ENCODE data around the gene PLEKHM1.

Gene PLEKHM1

GRCh38 chr17:45427181-45427835 lies 63.2 kb downstream of the PLEKHM1 start:
- no peak for DNase-seq

GRCh38 chr17:45426561-45426960 lies 64.0 kb downstream of the PLEKHM1 start:
- no peak for DNase-seq

GRCh38 chr17:45425984-45426413 lies 64.5 kb downstream of the PLEKHM1 start:
- no peak for DNase-seq

GRCh38 chr17:45425125-45425983 lies 65.2 kb downstream of the PLEKHM1 start:
- DNase-seq, result no peak

- no peak for DNase-seq
Observed at GRCh38 chr17:45424769-45425124, 65.8 kb downstream of the PLEKHM1 start.

- no peak for DNase-seq
Observed at GRCh38 chr17:45423975-45424335, 66.6 kb downstream of the PLEKHM1 start.

- DNase-seq, result no peak
Observed at GRCh38 chr17:45423304-45423974, 67.1 kb downstream of the PLEKHM1 start.

- DNase-seq, result peak; percentile 15
Observed at GRCh38 chr17:45414990-45415881, 75.3 kb downstream of the PLEKHM1 start.

GRCh38 chr17:45413498-45413923 lies 77.0 kb downstream of the PLEKHM1 start:
- peak; percentile 23 for DNase-seq

- DNase-seq, result no peak
Observed at GRCh38 chr17:45411348-45412105, 79.0 kb downstream of the PLEKHM1 start.

GRCh38 chr17:45410144-45411091 lies 80.1 kb downstream of the PLEKHM1 start:
- DNase-seq, result no peak

- no peak for DNase-seq
Observed at GRCh38 chr17:45409659-45410076, 80.9 kb downstream of the PLEKHM1 start.

GRCh38 chr17:45408611-45409421 lies 81.7 kb downstream of the PLEKHM1 start:
- DNase-seq, result no peak

GRCh38 chr17:45406107-45406506 lies 84.4 kb downstream of the PLEKHM1 start:
- no peak for DNase-seq

GRCh38 chr17:45405250-45406086 lies 85.1 kb downstream of the PLEKHM1 start:
- no peak for DNase-seq

- no peak for DNase-seq
Observed at GRCh38 chr17:45404870-45405249, 85.7 kb downstream of the PLEKHM1 start.

GRCh38 chr17:45403906-45404490 lies 86.5 kb downstream of the PLEKHM1 start:
- no peak for DNase-seq

- DNase-seq, result no peak
Observed at GRCh38 chr17:45402916-45403315, 87.6 kb downstream of the PLEKHM1 start.
